Endodermal cell (in vitro differentiated cells): ENCODE measurements around the gene IL4I1. TPM values are rescaled to one million over a fixed set of nuclear protein-coding genes. Genes with fewer than 3 reads are reported as not detected.

Source experiments
- DNase-seq: peaks from one replicate; pipeline ENCODE4 v3.0.0-alpha.2; 2017
- H3K27ac ChIP-seq: 2 replicates; pipeline ENCODE4 v1.5.1; 2013; ENCODE audit warnings: mild to moderate bottlenecking, low read depth, low read length, moderate library complexity
- H3K27me3 ChIP-seq: 2 replicates; pipeline ENCODE4 v1.6.1; 2013; ENCODE audit warnings: mild to moderate bottlenecking, low read length, moderate library complexity; ENCODE audit not compliant: insufficient read depth, control insufficient read depth, poor library complexity, severe bottlenecking
- H3K36me3 ChIP-seq: 2 replicates; pipeline ENCODE4 v1.7.0; 2013; ENCODE audit warnings: mild to moderate bottlenecking, low read length, moderate library complexity; ENCODE audit not compliant: control insufficient read depth, insufficient read depth
- H3K4me1 ChIP-seq: one replicate; pipeline ENCODE4 v1.7.0; 2013; ENCODE audit warnings: low read length; ENCODE audit not compliant: control insufficient read depth, insufficient read depth
- H3K4me3 ChIP-seq: 2 replicates; pipeline ENCODE4 v1.5.1; 2013; ENCODE audit warnings: mild to moderate bottlenecking, low read length, moderate library complexity
- H3K9ac ChIP-seq: 2 replicates; pipeline ENCODE4 v1.6.1; 2013; ENCODE audit warnings: mild to moderate bottlenecking, low read length, moderate library complexity; ENCODE audit not compliant: poor library complexity, severe bottlenecking; ENCODE audit errors: extremely low read depth
- H3K9me3 ChIP-seq: 2 replicates; pipeline ENCODE4 v1.6.1; 2013; ENCODE audit warnings: mild to moderate bottlenecking, low read length, moderate library complexity; ENCODE audit not compliant: control insufficient read depth
- H3K27ac Mint-ChIP-seq: 2 replicates; pipeline ENCODE4 v1.8.0; 2020; ENCODE audit warnings: mixed read lengths
- H3K27me3 Mint-ChIP-seq: 2 replicates; pipeline ENCODE4 v1.8.0; 2021; ENCODE audit warnings: mild to moderate bottlenecking, mixed read lengths; ENCODE audit not compliant: insufficient read depth
- H3K36me3 Mint-ChIP-seq: 2 replicates; pipeline ENCODE4 v1.8.0; 2020; ENCODE audit warnings: low read depth, mixed read lengths
- H3K4me1 Mint-ChIP-seq: 2 replicates; pipeline ENCODE4 v1.8.0; 2020; ENCODE audit warnings: mixed read lengths
- H3K4me3 Mint-ChIP-seq: 2 replicates; pipeline ENCODE4 v1.8.0; 2020; ENCODE audit warnings: mild to moderate bottlenecking, moderate library complexity, mixed read lengths
- H3K9me3 Mint-ChIP-seq: 2 replicates; pipeline ENCODE4 v1.8.0; 2020; ENCODE audit warnings: mild to moderate bottlenecking, mixed read lengths
- CTCF ChIP-seq: fragments of 200-600 bp; sonication (generic); conservative IDR thresholded peaks from 2 replicates; pipeline ENCODE4 v1.5.0; 2021; ENCODE audit warnings: antibody characterized with exemption, mild to moderate bottlenecking
- WGBS, 2 experiments: methylation state at CpG; one replicate each; pipeline versions ENCODE4 v1.1.5 to v1.1.7; 2013; ENCODE audit warnings: missing lambda C conversion rate in 2 of 2, mixed read lengths in 1 of 2; ENCODE audit not compliant: insufficient coverage in 1 of 2, insufficient read length in 1 of 2; 5-methylcytosine and 5-hydroxymethylcytosine counted together
- total RNA-seq, 2 donors: library from RNA; stranded (reverse); fragmentation: NEBNext Ultra II Directional in 1 of 2; extraction: Animal tissue kit (Norgen Biotek cat#: 25700) in 1 of 2; gene quantifications; 2 replicates in 1 of 2; 3 replicates in 1 of 2; pipeline ENCODE4 v1.2.1, GENCODE V29; 2021

Gene IL4I1
- total RNA-seq, 2 donors from 2014 or later = 0.97 TPM; not detected in 1

GRCh38 chr19:49847731-49848696 is 48.7 kb downstream of the IL4I1 start:
- H3K27me3 Mint-ChIP-seq = no peaks in the 10 kb centered on the region
- TF ChIP-seq CTCF = no peak
- Histone ChIP-seq H3K27ac (no peak overlapping the region), H3K4me3 (no peak overlapping the region), H3K36me3 (peaks cover 12% of the 10 kb centered on the region), H3K4me1 (peaks cover 5% of the 10 kb centered on the region), H3K27me3 (no peaks in the 10 kb centered on the region), H3K9ac (no peak overlapping the region), H3K9me3 (peaks cover 7% of the 10 kb centered on the region)
- WGBS, 2 experiments = 89 to 95% methylated on average over 9 to 10 of the region's 10 CpGs
- H3K36me3 Mint-ChIP-seq = peaks cover 30% of the 10 kb centered on the region
- H3K4me3 Mint-ChIP-seq = no peak overlapping the region
- no peak for DNase-seq
- peaks cover 16% of the 10 kb centered on the region for H3K4me1 Mint-ChIP-seq
- H3K27ac Mint-ChIP-seq = no peak overlapping the region
- peaks cover 7% of the 10 kb centered on the region for H3K9me3 Mint-ChIP-seq

DNA sequence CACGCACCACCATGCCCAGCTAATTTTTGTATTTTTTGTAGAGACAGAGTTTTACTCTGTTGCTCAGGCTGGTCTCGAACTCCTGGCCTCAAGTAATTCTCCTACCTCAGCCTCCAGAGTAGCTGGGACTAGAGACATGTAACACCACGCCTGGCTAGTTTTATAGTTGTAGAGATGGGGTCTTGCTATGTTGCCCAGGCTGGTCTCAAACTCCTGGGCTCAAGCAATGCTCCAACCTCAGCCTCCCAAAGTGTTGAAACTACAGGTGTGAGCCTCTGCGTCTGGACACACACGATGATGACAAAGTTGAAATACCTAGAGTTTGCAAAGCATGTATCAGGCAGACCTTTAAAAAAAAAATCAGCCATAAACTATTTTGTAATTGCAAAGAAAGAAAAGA is 50.3 kb downstream of the IL4I1 start:
- peaks cover 7% of the 10 kb centered on the region for H3K9me3 Mint-ChIP-seq
- DNase-seq = no peak
- H3K4me3 Mint-ChIP-seq = no peak overlapping the region
- TF ChIP-seq CTCF = no peak
- peaks cover 23% of the 10 kb centered on the region for H3K36me3 Mint-ChIP-seq
- peaks cover 6% of the 10 kb centered on the region for H3K4me1 Mint-ChIP-seq
- H3K27ac ChIP-seq = no peak overlapping the region
- no peak overlapping the region for H3K27ac Mint-ChIP-seq
- H3K27me3 ChIP-seq = no peaks in the 10 kb centered on the region
- H3K27me3 Mint-ChIP-seq = no peaks in the 10 kb centered on the region
- peaks cover 7% of the 10 kb centered on the region for H3K9me3 ChIP-seq
- H3K36me3 ChIP-seq = peaks cover 12% of the 10 kb centered on the region
- no peak overlapping the region for H3K4me3 ChIP-seq
- H3K9ac ChIP-seq = no peak overlapping the region
- 63 to 77% methylated on average over 3 to 5 of the region's 5 CpGs for WGBS, 2 experiments
- H3K4me1 ChIP-seq = no peaks in the 10 kb centered on the region

DNA sequence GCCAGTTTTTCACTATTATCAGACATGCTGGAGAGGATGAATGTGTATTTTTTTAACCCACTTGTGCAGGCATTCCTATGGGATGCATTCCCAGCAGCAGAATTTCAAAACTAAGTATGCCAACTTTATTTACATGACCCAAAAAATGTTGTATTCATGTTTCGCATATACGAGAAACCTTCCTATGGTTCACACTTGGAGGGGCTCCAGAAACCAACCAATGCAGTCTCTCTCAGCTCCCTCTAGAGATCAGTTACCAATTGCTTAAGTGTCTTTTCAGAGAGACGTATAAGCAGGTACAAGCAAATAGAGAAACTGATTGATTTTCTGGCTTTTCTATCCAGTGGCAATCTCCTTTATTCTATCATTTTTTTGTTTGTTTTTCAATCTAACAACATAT is 51.3 kb downstream of the IL4I1 start:
- no peak overlapping the region for H3K27ac ChIP-seq
- no peak overlapping the region for H3K4me3 Mint-ChIP-seq
- H3K27me3 Mint-ChIP-seq = no peaks in the 10 kb centered on the region
- peaks cover 6% of the 10 kb centered on the region for H3K4me1 Mint-ChIP-seq
- H3K27ac Mint-ChIP-seq = no peak overlapping the region
- DNase-seq = no peak
- H3K9ac ChIP-seq = no peak overlapping the region
- H3K9me3 Mint-ChIP-seq = peaks cover 7% of the 10 kb centered on the region
- peaks cover 30% of the 10 kb centered on the region for H3K36me3 Mint-ChIP-seq
- H3K27me3 ChIP-seq = no peaks in the 10 kb centered on the region
- H3K9me3 ChIP-seq = peaks cover 7% of the 10 kb centered on the region
- H3K4me3 ChIP-seq = no peak overlapping the region
- H3K4me1 ChIP-seq = no peaks in the 10 kb centered on the region
- peaks cover 13% of the 10 kb centered on the region for H3K36me3 ChIP-seq
- WGBS, 2 experiments = 91 to 96% methylated on average over 3 of the region's 3 CpGs
- TF ChIP-seq CTCF = no peak
